GM21367 (cell line): ENCODE results near the gene VAC14.

Experiments used
- ATAC-seq: cut with Tn5 transposase; IDR thresholded peaks from one replicate; pipeline ENCODE4 v1.9.1; 2021; ENCODE audit not compliant: unreplicated experiment

Gene VAC14

GRCh38 chr16:70694088-70694867 is 106.7 kb downstream of the VAC14 start:
- no peak for ATAC-seq

- no peak for ATAC-seq
Measured at GRCh38 chr16:70692873-70693671, 107.9 kb downstream of the VAC14 start.

- ATAC-seq: no peak
Measured at GRCh38 chr16:70692130-70692872, 108.7 kb downstream of the VAC14 start.

- no peak for ATAC-seq
Measured at GRCh38 chr16:70691223-70692129, 109.5 kb downstream of the VAC14 start.

- ATAC-seq: no peak
Measured at GRCh38 chr16:70689970-70690891, 110.7 kb downstream of the VAC14 start.

- no peak for ATAC-seq
Measured at GRCh38 chr16:70689035-70689969, 111.7 kb downstream of the VAC14 start.

GRCh38 chr16:70688246-70688742 is 112.7 kb downstream of the VAC14 start:
- ATAC-seq: no peak

GRCh38 chr16:70687671-70688245 is 113.2 kb downstream of the VAC14 start:
- no peak for ATAC-seq

GRCh38 chr16:70687102-70687511 is 113.9 kb downstream of the VAC14 start:
- no peak for ATAC-seq

GRCh38 chr16:70686376-70687101 is 114.4 kb downstream of the VAC14 start:
- ATAC-seq: no peak

- ATAC-seq: no peak
Measured at GRCh38 chr16:70685938-70686375, 115.0 kb downstream of the VAC14 start, which contains the start of gene MTSS2. Gene MTSS2, minus strand, starts transcription at chr16:70686053. Its CDS starts 262 bp downstream, at chr16:70685791.

- ATAC-seq: no peak
Measured at GRCh38 chr16:70685061-70685937, 115.7 kb downstream of the VAC14 start.

- no peak for ATAC-seq
Measured at GRCh38 chr16:70684146-70685060, 116.6 kb downstream of the VAC14 start.

GRCh38 chr16:70683146-70683944 is 117.6 kb downstream of the VAC14 start:
- ATAC-seq: no peak
